OCI-LY7 (cell line): ENCODE data around the gene CLCN6. TPM values are rescaled to one million over a fixed set of nuclear protein-coding genes. Genes with fewer than 3 reads are reported as not detected.

Source experiments
- BruUV-seq: library from RNA; stranded (reverse); fragments of 400-500 nt; replicated peaks from 2 replicates; lab custom pipeline; 2021; lab: Mats Ljungman, UMichigan
- CTCF ChIA-PET: fragments of 300-600 bp; sonication (Branson Sonifier 250); formaldehyde crosslinking; loops from one replicate; lab custom pipeline; 2022; ENCODE audit warnings: antibody characterized with exemption; ENCODE audit not compliant: unreplicated experiment; lab: Charles Lee
- POLR2A ChIA-PET: fragments of 300-600 bp; sonication (Branson Sonifier 250); formaldehyde crosslinking; loops from one replicate; lab custom pipeline; 2022; ENCODE audit warnings: antibody characterized with exemption; lab: Charles Lee
- DNase-seq: peaks from one replicate; pipeline ENCODE4 v3.0.0-alpha.2; 2015; ENCODE audit warnings: low spot score
- H2AFZ ChIP-seq: fragments of 200-600 bp; sonication (generic), shearing (Covaris generic); 2 replicates; pipeline ENCODE4 v1.6.1; 2014; ENCODE audit warnings: mild to moderate bottlenecking, antibody characterized with exemption, low read length, moderate library complexity
- H3K27ac ChIP-seq: fragments of 200-600 bp; sonication (generic); 2 replicates; pipeline ENCODE4 v1.5.1; 2014; ENCODE audit warnings: mixed run types, low read depth, mild to moderate bottlenecking, moderate library complexity, low read length, inconsistent platforms; ENCODE audit not compliant: poor library complexity, severe bottlenecking
- H3K36me3 ChIP-seq: fragments of 200-600 bp; sonication (generic); 2 replicates; pipeline ENCODE4 v1.6.1; 2014; ENCODE audit warnings: mild to moderate bottlenecking, antibody characterized with exemption, low read length, moderate library complexity, mixed read lengths; ENCODE audit not compliant: insufficient read depth
- H3K4me1 ChIP-seq: fragments of 200-600 bp; sonication (generic); 2 replicates; pipeline ENCODE4 v1.5.1; 2014; ENCODE audit warnings: mild to moderate bottlenecking, low read length; ENCODE audit not compliant: insufficient read depth, poor library complexity, severe bottlenecking
- H3K4me2 ChIP-seq: fragments of 200-600 bp; sonication (generic); 2 replicates; pipeline ENCODE4 v1.6.1; 2014; ENCODE audit warnings: mild to moderate bottlenecking, low read length
- H3K4me3 ChIP-seq: fragments of 200-600 bp; sonication (generic); 2 replicates; pipeline ENCODE4 v1.5.1; 2014; ENCODE audit warnings: mild to moderate bottlenecking, low read depth, low read length; ENCODE audit not compliant: poor library complexity, severe bottlenecking
- H3K79me2 ChIP-seq: fragments of 200-600 bp; sonication (generic); 2 replicates; pipeline ENCODE4 v1.6.1; 2016; ENCODE audit warnings: low read depth, mild to moderate bottlenecking, low read length, moderate library complexity, mixed read lengths; ENCODE audit not compliant: insufficient read depth
- H3K9me2 ChIP-seq: fragments of 200-600 bp; sonication (generic); 2 replicates; pipeline ENCODE4 v1.6.1; 2016; ENCODE audit warnings: mild to moderate bottlenecking, low read length, mixed read lengths; ENCODE audit not compliant: insufficient read depth
- H3K9me3 ChIP-seq: fragments of 200-600 bp; sonication (generic); 2 replicates; pipeline ENCODE4 v1.6.1; 2014; ENCODE audit warnings: mild to moderate bottlenecking, mixed run types, low read length, mixed read lengths
- H4K20me1 ChIP-seq: fragments of 200-600 bp; sonication (generic); 2 replicates; pipeline ENCODE4 v1.6.1; 2014; ENCODE audit warnings: mild to moderate bottlenecking, antibody characterized with exemption, low read length, moderate library complexity, mixed read lengths; ENCODE audit not compliant: insufficient read depth
- EZH2phosphoT487 ChIP-seq: fragments of 200-600 bp; sonication (generic); IDR thresholded peaks from 2 replicates; pipeline ENCODE4 v1.6.1; 2018; ENCODE audit warnings: low read depth, borderline replicate concordance, mild to moderate bottlenecking, mixed run types, antibody characterized with exemption, low read length, moderate library complexity, mixed read lengths
- intact Hi-C: fragments of 100-400 bp; cut with micrococcal nuclease; formaldehyde crosslinking; loops from one replicate; pipeline ENCODE4 v1.10.0; 2022; ENCODE audit not compliant: unreplicated experiment
- total RNA-seq, 2 experiments: library from RNA; depleted of rRNA in 1 of 2; stranded (reverse); fragments of >200 nt in 1 of 2; shearing (Covaris generic) in 1 of 2; gene quantifications; 2 replicates each; pipeline ENCODE4 v1.2.3, GENCODE V29; 2014 to 2022
- TF ChIP-seq, protein P1 (sequence below): fragments of 200-600 bp; sonication (generic); conservative IDR thresholded peaks from 2 replicates; pipeline ENCODE4 v1.5.1; 2014; ENCODE audit warnings: mild to moderate bottlenecking, antibody characterized with exemption, low read length, moderate library complexity, mixed read lengths

CLCN6 gene
- total RNA-seq, 2 experiments from 2014 or later: 19.7 to 65.8 TPM

DNA sequence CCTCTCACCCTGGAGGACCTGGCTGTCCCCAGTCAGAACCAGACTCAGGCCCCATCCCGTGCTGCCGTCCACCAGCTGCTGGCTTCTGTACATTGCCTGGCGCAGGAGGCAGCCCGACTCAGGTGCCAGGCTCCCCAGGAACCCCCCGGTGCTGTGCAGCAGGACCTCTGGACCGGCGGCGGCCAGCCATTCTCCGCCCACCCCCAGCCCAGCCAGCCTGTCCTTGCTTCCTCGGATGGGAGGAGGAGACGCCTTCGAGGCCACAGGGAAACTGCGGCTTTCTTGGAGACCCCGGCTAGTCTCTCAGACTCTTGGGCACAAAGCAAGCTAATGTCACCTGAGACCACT, 39.6 kb upstream of the CLCN6 start:
- no TSS peak for BruUV-seq
- no peak overlapping the region for H3K4me3 ChIP-seq

DNA sequence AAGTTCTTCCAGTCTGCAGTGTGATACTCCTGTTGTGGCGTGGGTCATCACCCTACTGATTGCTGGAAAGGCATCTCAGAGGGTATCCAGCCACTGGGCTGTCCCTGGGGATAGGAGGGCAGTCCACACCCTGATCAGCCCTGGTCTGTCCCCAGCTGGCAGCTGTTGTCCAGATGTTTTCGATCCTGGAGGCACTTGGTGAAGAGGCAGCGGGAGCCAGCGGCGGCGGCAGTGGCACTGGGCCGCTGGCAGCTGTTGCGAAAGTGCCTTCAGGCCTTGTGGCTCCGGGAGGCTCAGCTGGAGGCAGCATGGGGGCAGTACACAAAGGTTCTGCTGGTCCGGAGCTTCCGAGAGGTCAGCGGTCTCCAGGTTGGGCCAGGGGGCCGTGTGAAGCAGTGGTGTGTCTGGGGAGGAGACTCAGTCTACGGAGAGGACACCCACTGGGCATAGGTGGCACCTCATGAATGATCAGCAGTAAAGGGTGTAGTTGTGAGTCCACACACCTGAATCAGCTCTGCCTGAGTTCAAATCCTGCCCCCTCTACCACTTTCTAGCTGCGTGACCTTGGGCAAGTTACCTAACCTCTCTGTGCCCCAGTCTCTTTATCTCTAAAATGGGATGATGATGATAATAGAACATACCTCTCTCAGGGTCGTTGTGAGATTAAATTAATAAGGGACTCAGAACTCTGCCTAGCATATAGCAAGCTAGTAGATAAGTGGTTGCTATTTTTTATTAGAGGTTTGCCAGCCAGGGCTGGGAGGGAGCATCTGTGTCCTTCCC, 37.9 kb upstream of the CLCN6 start:
- Histone ChIP-seq H3K4me2 (no peak overlapping the region), H3K4me1 (peaks cover 17% of the 10 kb centered on the region), H3K36me3 (no peaks in the 10 kb centered on the region), H2AFZ (no peak overlapping the region), H4K20me1 (no peaks in the 10 kb centered on the region), H3K79me2 (no peaks in the 10 kb centered on the region), H3K27ac (no peak overlapping the region), H3K4me3 (no peak overlapping the region), H3K9me3 (no peaks in the 10 kb centered on the region), H3K9me2 (no peaks in the 10 kb centered on the region)
- no TSS peak for BruUV-seq
- DNase-seq: no peak
- intact Hi-C loops: no loop called here
- ChIA-PET POLR2A (interaction anchor here (0.6 kb wide), 1 partner anchor 46 kb away, joined by 5 read pairs; no protein-coding TSS in a partner anchor), CTCF (interaction anchor here (0.6 kb wide), 1 partner anchor 249 kb away, joined by 3 read pairs; no protein-coding TSS in a partner anchor)
- TF ChIP-seq, protein P1, sequence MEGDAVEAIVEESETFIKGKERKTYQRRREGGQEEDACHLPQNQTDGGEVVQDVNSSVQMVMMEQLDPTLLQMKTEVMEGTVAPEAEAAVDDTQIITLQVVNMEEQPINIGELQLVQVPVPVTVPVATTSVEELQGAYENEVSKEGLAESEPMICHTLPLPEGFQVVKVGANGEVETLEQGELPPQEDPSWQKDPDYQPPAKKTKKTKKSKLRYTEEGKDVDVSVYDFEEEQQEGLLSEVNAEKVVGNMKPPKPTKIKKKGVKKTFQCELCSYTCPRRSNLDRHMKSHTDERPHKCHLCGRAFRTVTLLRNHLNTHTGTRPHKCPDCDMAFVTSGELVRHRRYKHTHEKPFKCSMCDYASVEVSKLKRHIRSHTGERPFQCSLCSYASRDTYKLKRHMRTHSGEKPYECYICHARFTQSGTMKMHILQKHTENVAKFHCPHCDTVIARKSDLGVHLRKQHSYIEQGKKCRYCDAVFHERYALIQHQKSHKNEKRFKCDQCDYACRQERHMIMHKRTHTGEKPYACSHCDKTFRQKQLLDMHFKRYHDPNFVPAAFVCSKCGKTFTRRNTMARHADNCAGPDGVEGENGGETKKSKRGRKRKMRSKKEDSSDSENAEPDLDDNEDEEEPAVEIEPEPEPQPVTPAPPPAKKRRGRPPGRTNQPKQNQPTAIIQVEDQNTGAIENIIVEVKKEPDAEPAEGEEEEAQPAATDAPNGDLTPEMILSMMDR: no peak
- no peak for TF ChIP-seq EZH2phosphoT487

More for the DNA sequence above, 39.6 kb upstream of the CLCN6 start:
- TF ChIP-seq, protein P1: no peak
- TF ChIP-seq EZH2phosphoT487: no peak
- Histone ChIP-seq H3K4me2 (no peak overlapping the region), H3K9me3 (no peaks in the 10 kb centered on the region), H2AFZ (no peak overlapping the region), H3K9me2 (no peaks in the 10 kb centered on the region), H4K20me1 (no peaks in the 10 kb centered on the region), H3K36me3 (no peaks in the 10 kb centered on the region), H3K27ac (no peak overlapping the region), H3K79me2 (no peaks in the 10 kb centered on the region), H3K4me1 (peaks cover 4% of the 10 kb centered on the region)
- no peak for DNase-seq
- intact Hi-C loops: no loop called here
- ChIA-PET CTCF (no interaction called here), POLR2A (no interaction called here)

DNA sequence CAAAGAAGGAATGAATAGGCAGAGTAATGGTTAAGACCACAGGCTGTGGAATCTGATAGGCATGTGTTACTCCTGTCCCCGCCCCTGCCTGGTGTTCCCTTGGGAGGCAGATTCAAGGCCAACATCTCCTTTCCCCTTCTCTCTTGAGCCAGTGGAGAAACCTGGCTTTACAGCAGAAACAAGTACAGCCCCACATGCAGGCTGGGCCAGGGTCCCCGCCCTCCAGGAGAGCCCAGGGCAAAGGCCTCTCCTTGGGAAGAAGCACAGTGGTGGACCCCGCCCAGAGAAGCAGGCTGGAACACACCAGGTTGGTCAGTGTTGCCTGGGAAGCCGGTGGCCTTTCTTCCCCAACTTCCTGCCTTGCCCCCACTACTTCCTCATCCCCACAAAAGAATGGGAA, 37.2 kb upstream of the CLCN6 start:
- BruUV-seq: no TSS peak
- no peaks in the 10 kb centered on the region for H3K79me2 ChIP-seq
- H3K4me3 ChIP-seq: no peak overlapping the region
- H3K9me3 ChIP-seq: no peaks in the 10 kb centered on the region
- TF ChIP-seq EZH2phosphoT487: no peak
- TF ChIP-seq, protein P1: no peak
- no peak overlapping the region for H3K27ac ChIP-seq
- CTCF ChIA-PET: no interaction called here
- H2AFZ ChIP-seq: no peak overlapping the region
- no peaks in the 10 kb centered on the region for H3K9me2 ChIP-seq
- no peak overlapping the region for H3K4me2 ChIP-seq
- peaks cover 24% of the 10 kb centered on the region for H3K4me1 ChIP-seq
- no peaks in the 10 kb centered on the region for H3K36me3 ChIP-seq
- intact Hi-C loops: no loop called here
- H4K20me1 ChIP-seq: no peaks in the 10 kb centered on the region
- DNase-seq: no peak
- POLR2A ChIA-PET: no interaction called here
